Fibroblast of lung (primary cell): ENCODE results near the gene RGS19. TPM values are rescaled to one million over a fixed set of nuclear protein-coding genes. Genes with fewer than 3 reads are reported as not detected.

ENCODE experiments used
- DNase-seq, 2 donors: peaks; one replicate each; pipeline versions ENCODE4 v3.0.0 to v3.0.0-alpha.2; 2010; ENCODE audit warnings: low read depth in 2 of 2
- H2AFZ ChIP-seq: 2 replicates; pipeline ENCODE4 v1.5.1; 2012; ENCODE audit warnings: low read length, control low read depth, inconsistent platforms
- H3K27ac ChIP-seq: 2 replicates; pipeline ENCODE4 v1.5.1; 2011; ENCODE audit warnings: low read length, control low read depth; ENCODE audit not compliant: insufficient read depth
- H3K27me3 ChIP-seq: 2 replicates; pipeline ENCODE4 v1.5.1; 2011; ENCODE audit warnings: mild to moderate bottlenecking, low read length; ENCODE audit not compliant: control insufficient read depth, insufficient read depth
- H3K36me3 ChIP-seq: 2 replicates; pipeline ENCODE4 v1.5.1; 2011; ENCODE audit warnings: low read length; ENCODE audit not compliant: control insufficient read depth, insufficient read depth
- H3K4me1 ChIP-seq: 2 replicates; pipeline ENCODE4 v1.5.1; 2011; ENCODE audit warnings: low read length; ENCODE audit not compliant: control insufficient read depth, insufficient read depth; ENCODE audit errors: extremely low read depth
- H3K4me2 ChIP-seq: 2 replicates; pipeline ENCODE4 v1.5.1; 2011; ENCODE audit warnings: low read length, control low read depth; ENCODE audit not compliant: insufficient read depth; ENCODE audit errors: extremely low read depth
- H3K4me3 ChIP-seq, 4 experiments: fragments of 200-600 bp in 1 of 4; sonication (generic) in 1 of 4; replicated peaks in 1 of 4; 2 replicates each; pipeline ENCODE4 v1.5.1; 2011 to 2016; ENCODE audit warnings: low read length in 4 of 4, low read depth in 3 of 4, mild to moderate bottlenecking in 3 of 4, control low read depth in 2 of 4, inconsistent platforms in 1 of 4, mixed read lengths in 1 of 4; ENCODE audit not compliant: insufficient read depth in 1 of 4; ENCODE audit errors: control extremely low read depth in 1 of 4
- H3K79me2 ChIP-seq: 2 replicates; pipeline ENCODE4 v1.5.1; 2012; ENCODE audit warnings: mild to moderate bottlenecking, low read length, inconsistent platforms; ENCODE audit not compliant: control insufficient read depth, insufficient read depth
- H3K9ac ChIP-seq: 2 replicates; pipeline ENCODE4 v1.5.1; 2011; ENCODE audit warnings: mild to moderate bottlenecking, low read length, control low read depth; ENCODE audit not compliant: insufficient read depth
- H3K9me3 ChIP-seq: 2 replicates; pipeline ENCODE4 v1.5.1; 2012; ENCODE audit warnings: low read depth, low read length; ENCODE audit not compliant: control insufficient read depth, insufficient read depth
- H4K20me1 ChIP-seq: 2 replicates; pipeline ENCODE4 v1.5.1; 2011; ENCODE audit warnings: low read length; ENCODE audit not compliant: control insufficient read depth, insufficient read depth; ENCODE audit errors: extremely low read depth
- EZH2 ChIP-seq: IDR thresholded peaks from 2 replicates; pipeline ENCODE4 v1.5.1; 2012; ENCODE audit warnings: low read length, control low read depth, mild to moderate bottlenecking; ENCODE audit errors: missing control alignments
- polyA plus RNA-seq, 2 donors: library from polyadenylated mRNA; depleted of rRNA in 1 of 2; stranded (reverse) in 1 of 2; unstranded in 1 of 2; fragments of >200 nt; gene quantifications; 2 replicates each; pipeline ENCODE4 v1.2.1, GENCODE V29; 2011 to 2012; ENCODE audit warnings: missing spikeins in 1 of 2
- total RNA-seq: library from RNA; depleted of rRNA; stranded (reverse); fragments of >200 nt; gene quantifications from 2 replicates; pipeline ENCODE4 v1.2.1, GENCODE V29; 2014
- TF ChIP-seq, protein P1 (sequence below), 2 donors: IDR thresholded peaks in 1 of 2; conservative IDR thresholded peaks in 1 of 2; 1 replicate in 1 of 2; 2 replicates in 1 of 2; pipeline ENCODE4 v1.5.1; 2011 to 2012; ENCODE audit warnings: low read length in 2 of 2, control low read depth in 1 of 2, inconsistent platforms in 1 of 2, low read depth in 1 of 2, mild to moderate bottlenecking in 1 of 2

RGS19 gene
- total and polyA plus RNA-seq, 2 donors (not counting 1 experiment from before 2014, with no cell fraction given), result 5.8 to 9.1 TPM

- no peak overlapping the region for H3K9ac ChIP-seq
- H3K4me3 ChIP-seq, result no peak overlapping the region
- H4K20me1 ChIP-seq, result no peaks in the 10 kb centered on the region
- no peak overlapping the region for H3K27ac ChIP-seq
- no peak overlapping the region for H2AFZ ChIP-seq
- H3K27me3 ChIP-seq, result peaks cover 3% of the 10 kb centered on the region
- H3K36me3 ChIP-seq, result no peaks in the 10 kb centered on the region
- H3K4me1 ChIP-seq, result no peaks in the 10 kb centered on the region
- no peaks in the 10 kb centered on the region for H3K9me3 ChIP-seq
- H3K79me2 ChIP-seq, result no peaks in the 10 kb centered on the region
- no peak for TF ChIP-seq EZH2
- TF ChIP-seq, protein P1, sequence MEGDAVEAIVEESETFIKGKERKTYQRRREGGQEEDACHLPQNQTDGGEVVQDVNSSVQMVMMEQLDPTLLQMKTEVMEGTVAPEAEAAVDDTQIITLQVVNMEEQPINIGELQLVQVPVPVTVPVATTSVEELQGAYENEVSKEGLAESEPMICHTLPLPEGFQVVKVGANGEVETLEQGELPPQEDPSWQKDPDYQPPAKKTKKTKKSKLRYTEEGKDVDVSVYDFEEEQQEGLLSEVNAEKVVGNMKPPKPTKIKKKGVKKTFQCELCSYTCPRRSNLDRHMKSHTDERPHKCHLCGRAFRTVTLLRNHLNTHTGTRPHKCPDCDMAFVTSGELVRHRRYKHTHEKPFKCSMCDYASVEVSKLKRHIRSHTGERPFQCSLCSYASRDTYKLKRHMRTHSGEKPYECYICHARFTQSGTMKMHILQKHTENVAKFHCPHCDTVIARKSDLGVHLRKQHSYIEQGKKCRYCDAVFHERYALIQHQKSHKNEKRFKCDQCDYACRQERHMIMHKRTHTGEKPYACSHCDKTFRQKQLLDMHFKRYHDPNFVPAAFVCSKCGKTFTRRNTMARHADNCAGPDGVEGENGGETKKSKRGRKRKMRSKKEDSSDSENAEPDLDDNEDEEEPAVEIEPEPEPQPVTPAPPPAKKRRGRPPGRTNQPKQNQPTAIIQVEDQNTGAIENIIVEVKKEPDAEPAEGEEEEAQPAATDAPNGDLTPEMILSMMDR (conservative IDR thresholded peaks at IDR 0.05 in 1 of 2, IDR thresholded peaks at IDR 0.05 in 1 of 2; ENCODE audit: low read depth in 1 of 2, low read length in 2 of 2), result no peak
- DNase-seq, result no peak
- H3K4me2 ChIP-seq, result no peak overlapping the region
Measured at GRCh38 chr20:64109831-64110391, 30.6 kb upstream of the RGS19 start.

GRCh38 chr20:64108731-64109681, 29.7 kb upstream of the RGS19 start:
- Histone ChIP-seq H3K4me2 (no peak overlapping the region), H3K4me3 (no peak overlapping the region), H3K27ac (no peak overlapping the region), H3K27me3 (peaks cover 3% of the 10 kb centered on the region), H3K9me3 (no peaks in the 10 kb centered on the region), H3K36me3 (no peaks in the 10 kb centered on the region), H4K20me1 (no peaks in the 10 kb centered on the region), H3K9ac (no peak overlapping the region), H2AFZ (no peak overlapping the region), H3K79me2 (no peaks in the 10 kb centered on the region), H3K4me1 (no peaks in the 10 kb centered on the region)
- TF ChIP-seq EZH2, result no peak
- TF ChIP-seq, protein P1 (conservative IDR thresholded peaks at IDR 0.05 in 1 of 2, IDR thresholded peaks at IDR 0.05 in 1 of 2; ENCODE audit: low read depth in 1 of 2, low read length in 2 of 2), result no peak
- no peak for DNase-seq

- H2AFZ ChIP-seq, result no peak overlapping the region
- H3K4me3 ChIP-seq, result no peak overlapping the region
- no peaks in the 10 kb centered on the region for H3K36me3 ChIP-seq
- no peak for TF ChIP-seq EZH2
- TF ChIP-seq, protein P1 (conservative IDR thresholded peaks at IDR 0.05 in 1 of 2, IDR thresholded peaks at IDR 0.05 in 1 of 2; ENCODE audit: low read depth in 1 of 2, low read length in 2 of 2), result no peak
- peaks cover 9% of the 10 kb centered on the region for H3K27me3 ChIP-seq
- no peak for DNase-seq
- no peaks in the 10 kb centered on the region for H3K9me3 ChIP-seq
- H3K79me2 ChIP-seq, result no peaks in the 10 kb centered on the region
- no peak overlapping the region for H3K4me2 ChIP-seq
- H3K4me1 ChIP-seq, result no peaks in the 10 kb centered on the region
- no peak overlapping the region for H3K27ac ChIP-seq
- no peaks in the 10 kb centered on the region for H4K20me1 ChIP-seq
- no peak overlapping the region for H3K9ac ChIP-seq
Measured at GRCh38 chr20:64107736-64108457, 28.6 kb upstream of the RGS19 start.
